ENCODE measurements around the gene FSD2. TPM values are rescaled to one million over a fixed set of nuclear protein-coding genes. Genes with fewer than 3 reads are reported as not detected.

FSD2 gene
- total and polyA plus RNA-seq, 2 of the 4 experiments (the other 2 are of a cell fraction), result not detected

DNA sequence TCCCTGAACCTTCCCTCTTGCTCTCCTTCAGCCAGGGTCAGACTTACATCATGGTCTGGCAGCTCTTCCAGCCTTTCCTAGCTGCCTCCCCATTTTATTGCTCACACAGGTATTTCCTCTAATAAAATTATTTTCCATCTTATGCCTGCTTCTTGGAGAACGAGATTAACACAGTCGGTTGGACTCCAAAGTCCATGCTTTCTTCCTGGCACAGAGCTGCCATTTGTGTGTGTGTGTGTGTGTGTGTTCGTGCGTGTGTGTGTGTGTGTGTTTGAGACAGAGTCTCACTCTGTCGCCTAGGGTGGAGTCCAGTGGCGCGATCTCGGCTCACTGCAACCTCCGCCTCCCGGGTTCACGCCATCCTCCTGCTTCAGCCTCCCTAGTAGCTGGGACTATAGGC, 15.5 kb downstream of the FSD2 start:
- DNase-seq, result no peak
- no TSS peak for BruUV-seq (replicated peaks)

More for the DNA sequence above, 15.5 kb downstream of the FSD2 start:
- H2BK120ac ChIP-seq (ENCODE audit: low read depth, low read length), result no peak overlapping the region
- no peak overlapping the region for H2BK20ac ChIP-seq (ENCODE audit: low read depth, low read length)
- H3K56ac ChIP-seq (ENCODE audit: extremely low read depth, insufficient read depth, low read length), result no peak overlapping the region
- H3K27ac ChIP-seq (ENCODE audit: insufficient read depth, low read length), result no peak overlapping the region
- H3K79me1 ChIP-seq (ENCODE audit: low read depth in 1 of 2, low read length in 2 of 2), result no peaks in the 10 kb centered on the region
- H4K5ac ChIP-seq (ENCODE audit: low read depth, low read length), result no peak overlapping the region
- H3K4me1 ChIP-seq (ENCODE audit: control insufficient read depth, insufficient read depth, low read length), result no peaks in the 10 kb centered on the region
- no peaks in the 10 kb centered on the region for H3K9me1 ChIP-seq (ENCODE audit: insufficient read depth, low read length)
- ChIA-PET CTCF (no interaction called here), POLR2A (ENCODE audit: unreplicated experiment) (no interaction called here)
- no peak overlapping the region for H3K14ac ChIP-seq (replicated peaks; ENCODE audit: low read depth, low read length)
- in situ Hi-C loops (cut with MboI; ENCODE audit: low sequenced_read_pairs), result no loop called here
- H2BK15ac ChIP-seq (ENCODE audit: low read depth, low read length), result no peak overlapping the region
- dilution Hi-C loops (cut with HindIII; ENCODE audit: low sequenced_read_pairs, unreplicated experiment), result no loop called here
- no peak for TF ChIP-seq MXI1 (IDR thresholded peaks at IDR 0.05; ENCODE audit: borderline replicate concordance, low read depth, low read length)
- TF ChIP-seq MAFK (IDR thresholded peaks at IDR 0.05; ENCODE audit: low read depth, low read length), result no peak
- TF ChIP-seq MAZ (IDR thresholded peaks at IDR 0.05; ENCODE audit: borderline replicate concordance, low read depth, low read length), result no peak
- TF ChIP-seq SMC3 (IDR thresholded peaks at IDR 0.05; ENCODE audit: low read depth, low read length), result no peak
- no peak for TF ChIP-seq RFX5 (IDR thresholded peaks at IDR 0.05; ENCODE audit: low read depth, low read length)
- TF ChIP-seq CTCF (conservative IDR thresholded peaks at IDR 0.05; ENCODE audit: low read depth, low read length), result no peak
- no peaks in the 10 kb centered on the region for H3K27me3 ChIP-seq (ENCODE audit: control insufficient read depth, insufficient read depth, low read length)
- no peak for ATAC-seq (ENCODE audit: low read depth)
- H4K20me1 ChIP-seq (ENCODE audit: insufficient read depth, low read length), result no peaks in the 10 kb centered on the region
- no peak overlapping the region for H3K9ac ChIP-seq (ENCODE audit: low read depth, low read length)
- no peak overlapping the region for H4K91ac ChIP-seq (ENCODE audit: insufficient read depth, low read depth, low read length)
- no peak overlapping the region for H4K8ac ChIP-seq (ENCODE audit: low read depth in 2 of 2, low read length in 2 of 2)
- no peak overlapping the region for H3K23ac ChIP-seq (ENCODE audit: low read depth, low read length)
- no peak overlapping the region for H2BK5ac ChIP-seq (ENCODE audit: low read depth, low read length, poor library complexity, severe bottlenecking)
- no peak overlapping the region for H3K4ac ChIP-seq (ENCODE audit: low read depth, low read length)
- H2AFZ ChIP-seq (replicated peaks; ENCODE audit: low read length, poor library complexity), result no peak overlapping the region
- no peak overlapping the region for H3K18ac ChIP-seq (ENCODE audit: low read depth, low read length)
- no CpG with 5 or more reads among the region's 11 CpGs for WGBS, 2 experiments (ENCODE audit: extremely low coverage in 2 of 2, insufficient read length in 1 of 2)
- no peak overlapping the region for H2AK9ac ChIP-seq (replicated peaks; ENCODE audit: low read depth, low read length, poor library complexity)
- no peak overlapping the region for H3K4me3 ChIP-seq (ENCODE audit: insufficient read depth, low read depth, low read length)
- intact Hi-C loops (cut with micrococcal nuclease), result no loop called here
- H3K36me3 ChIP-seq (ENCODE audit: control insufficient read depth, insufficient read depth, low read length), result no peaks in the 10 kb centered on the region
- H2AK5ac ChIP-seq (ENCODE audit: low read depth, low read length), result no peak overlapping the region
- H3K9me3 ChIP-seq (ENCODE audit: control insufficient read depth, insufficient read depth, low read length), result no peaks in the 10 kb centered on the region
- no peak overlapping the region for H3K4me2 ChIP-seq (ENCODE audit: low read depth, low read length)

All from IMR-90 (cell line).